Muscle of leg (tissue), 11 donors: ENCODE data around the gene FNDC3B. TPM values are rescaled to one million over a fixed set of nuclear protein-coding genes. Genes with fewer than 3 reads are reported as not detected.
A peak's percentile ranks its signal among the peaks of the same experiment; 100 is the strongest.

Source experiments
- DNase-seq: peaks from one replicate; pipeline ENCODE4 v3.0.0; 2013
- H3K27ac ChIP-seq: one replicate; pipeline ENCODE4 v1.5.1; 2013; ENCODE audit warnings: mild to moderate bottlenecking, low read length, control low read depth
- H3K27me3 ChIP-seq: one replicate; pipeline ENCODE4 v1.6.1; 2013; ENCODE audit warnings: low read length; ENCODE audit not compliant: control insufficient read depth, insufficient read depth
- H3K36me3 ChIP-seq: one replicate; pipeline ENCODE4 v1.6.1; 2013; ENCODE audit warnings: low read length; ENCODE audit not compliant: control insufficient read depth, insufficient read depth
- H3K4me1 ChIP-seq: one replicate; pipeline ENCODE4 v1.6.1; 2013; ENCODE audit warnings: low read length; ENCODE audit not compliant: control insufficient read depth, insufficient read depth
- H3K4me3 ChIP-seq: one replicate; pipeline ENCODE4 v1.5.1; 2013; ENCODE audit warnings: low read length, control low read depth
- H3K9me3 ChIP-seq: replicated peaks from 2 replicates; pipeline ENCODE4 v1.6.1; 2013; ENCODE audit warnings: low read depth, low read length; ENCODE audit not compliant: control insufficient read depth
- WGBS: methylation state at CpG from one replicate; pipeline ENCODE4 v1.1.5; 2013; ENCODE audit warnings: missing lambda C conversion rate; ENCODE audit not compliant: insufficient coverage; 5-methylcytosine and 5-hydroxymethylcytosine counted together
- polyA plus RNA-seq, 8 donors: library from polyadenylated mRNA; unstranded; fragments of 120-200 nt; gene quantifications; one replicate each; pipeline versions ENCODE4 v1.2.1 to v1.2.3, GENCODE V29; 2013; ENCODE audit warnings: inconsistent platforms in 1 of 8, low replicate concordance in 1 of 8; ENCODE audit not compliant: insufficient read length in 8 of 8, insufficient read depth in 1 of 8
- total RNA-seq: library from RNA; stranded (reverse); fragments of 120-200 nt; gene quantifications from one replicate; pipeline ENCODE4 v1.2.4, GENCODE V29; 2013

Gene FNDC3B
- total and polyA plus RNA-seq, 9 donors, result 35.1 to 98.8 (median 58.3) TPM

GRCh38 chr3:172275586-172275985 is 236.2 kb downstream of the FNDC3B start:
- no peaks in the 10 kb centered on the region for H3K9me3 ChIP-seq
- peaks cover 27% of the 10 kb centered on the region for H3K4me1 ChIP-seq
- no peaks in the 10 kb centered on the region for H3K27me3 ChIP-seq
- no peak overlapping the region for H3K4me3 ChIP-seq
- DNase-seq, result peak; percentile 49
- peaks cover 12% of the 10 kb centered on the region for H3K36me3 ChIP-seq
- no CpG with 5 or more reads among the region's 1 CpG for WGBS
- H3K27ac ChIP-seq, result peak overlapping the region; percentile 38

GRCh38 chr3:172276103-172276502 is 236.7 kb downstream of the FNDC3B start:
- H3K27me3 ChIP-seq, result no peaks in the 10 kb centered on the region
- H3K36me3 ChIP-seq, result peaks cover 12% of the 10 kb centered on the region
- no peak overlapping the region for H3K4me3 ChIP-seq
- no peaks in the 10 kb centered on the region for H3K9me3 ChIP-seq
- peak overlapping the region; percentile 38 for H3K27ac ChIP-seq
- peaks cover 27% of the 10 kb centered on the region for H3K4me1 ChIP-seq
- DNase-seq, result no peak

- no CpG with 5 or more reads among the region's 5 CpGs for WGBS
- H3K27me3 ChIP-seq, result no peaks in the 10 kb centered on the region
- DNase-seq, result no peak
- no peak overlapping the region for H3K27ac ChIP-seq
- no peaks in the 10 kb centered on the region for H3K9me3 ChIP-seq
- peaks cover 26% of the 10 kb centered on the region for H3K4me1 ChIP-seq
- H3K36me3 ChIP-seq, result peaks cover 9% of the 10 kb centered on the region
- H3K4me3 ChIP-seq, result no peak overlapping the region
Observed at GRCh38 chr3:172277151-172277652, 237.8 kb downstream of the FNDC3B start.

- Histone ChIP-seq H3K27me3 (no peaks in the 10 kb centered on the region), H3K4me1 (peaks cover 19% of the 10 kb centered on the region), H3K4me3 (no peak overlapping the region), H3K27ac (peak overlapping the region; percentile 62), H3K9me3 (no peaks in the 10 kb centered on the region), H3K36me3 (peaks cover 11% of the 10 kb centered on the region)
- 28% methylated on average over 2 of the region's 5 CpGs for WGBS
- peak; percentile 68 for DNase-seq
Observed at GRCh38 chr3:172279191-172279640, 239.8 kb downstream of the FNDC3B start.

GRCh38 chr3:172279974-172280373 is 240.6 kb downstream of the FNDC3B start:
- no peak for DNase-seq
- Histone ChIP-seq H3K4me1 (peaks cover 18% of the 10 kb centered on the region), H3K27me3 (no peaks in the 10 kb centered on the region), H3K4me3 (no peak overlapping the region), H3K36me3 (peaks cover 16% of the 10 kb centered on the region), H3K27ac (peak overlapping the region; percentile 69), H3K9me3 (no peaks in the 10 kb centered on the region)
- WGBS, result no CpG with 5 or more reads among the region's 8 CpGs

GRCh38 chr3:172280406-172281051 is 241.2 kb downstream of the FNDC3B start:
- peak; percentile 87 for DNase-seq
- WGBS, result no CpG with 5 or more reads among the region's 1 CpG
- Histone ChIP-seq H3K4me3 (no peak overlapping the region), H3K27ac (peak overlapping the region; percentile 69), H3K9me3 (no peaks in the 10 kb centered on the region), H3K36me3 (peaks cover 19% of the 10 kb centered on the region), H3K27me3 (no peaks in the 10 kb centered on the region), H3K4me1 (peaks cover 18% of the 10 kb centered on the region)

- Histone ChIP-seq H3K27me3 (no peaks in the 10 kb centered on the region), H3K9me3 (no peaks in the 10 kb centered on the region), H3K4me1 (peaks cover 18% of the 10 kb centered on the region), H3K4me3 (no peak overlapping the region), H3K27ac (no peak overlapping the region), H3K36me3 (peaks cover 25% of the 10 kb centered on the region)
- no peak for DNase-seq
- WGBS, result no CpG with 5 or more reads among the region's 7 CpGs
Observed at GRCh38 chr3:172281884-172282283, 242.5 kb downstream of the FNDC3B start.

GRCh38 chr3:172282850-172283249 is 243.5 kb downstream of the FNDC3B start:
- DNase-seq, result no peak
- WGBS, result 100% methylated on average over 2 of the region's 3 CpGs
- no peak overlapping the region for H3K4me3 ChIP-seq
- H3K9me3 ChIP-seq, result no peaks in the 10 kb centered on the region
- no peak overlapping the region for H3K27ac ChIP-seq
- H3K4me1 ChIP-seq, result peaks cover 16% of the 10 kb centered on the region
- H3K27me3 ChIP-seq, result no peaks in the 10 kb centered on the region
- H3K36me3 ChIP-seq, result peaks cover 32% of the 10 kb centered on the region

GRCh38 chr3:172283841-172284357 is 244.5 kb downstream of the FNDC3B start:
- 90% methylated on average over 2 of the region's 5 CpGs for WGBS
- Histone ChIP-seq H3K4me1 (peaks cover 10% of the 10 kb centered on the region), H3K36me3 (peaks cover 39% of the 10 kb centered on the region), H3K4me3 (no peak overlapping the region), H3K9me3 (no peaks in the 10 kb centered on the region), H3K27me3 (no peaks in the 10 kb centered on the region), H3K27ac (no peak overlapping the region)
- no peak for DNase-seq

- Histone ChIP-seq H3K4me1 (peaks cover 6% of the 10 kb centered on the region), H3K27ac (no peak overlapping the region), H3K9me3 (no peaks in the 10 kb centered on the region), H3K36me3 (peaks cover 44% of the 10 kb centered on the region), H3K4me3 (no peak overlapping the region), H3K27me3 (no peaks in the 10 kb centered on the region)
- WGBS, result no CpG with 5 or more reads among the region's 4 CpGs
- DNase-seq, result no peak
Observed at GRCh38 chr3:172285844-172286243, 246.5 kb downstream of the FNDC3B start.
